ENCODE results near the gene SYNE1.
A peak's percentile ranks its signal among the peaks of the same experiment; 100 is the strongest.
"Not testable (repeated sequence)": the region's sequence is repeated elsewhere in the genome, so short reads cannot be mapped to it uniquely, and the experiment has no call there.

SYNE1 gene

GRCh38 chr6:152637296-152638047 is at the start of gene SYNE1:
TSS of gene SYNE1 (minus strand) at chr6:152637362. CDS start at chr6:152628331, 9,031 bp downstream.
- no peak for DNase-seq

GRCh38 chr6:152685819-152686218 is 48.7 kb upstream of the SYNE1 start:
- no peak for DNase-seq

GRCh38 chr6:152682935-152683334 is 45.8 kb upstream of the SYNE1 start:
- DNase-seq: not testable (repeated sequence)

- DNase-seq: no peak
These were observed 45.0 kb upstream of the SYNE1 start for GRCh38 chr6:152682141-152682540.

GRCh38 chr6:152680879-152681517 is 43.8 kb upstream of the SYNE1 start:
- DNase-seq: no peak

GRCh38 chr6:152680151-152680550 is 43.0 kb upstream of the SYNE1 start:
- DNase-seq: no peak

GRCh38 chr6:152673236-152673635 is 36.1 kb upstream of the SYNE1 start:
- no peak for DNase-seq

GRCh38 chr6:152671171-152671570 is 34.0 kb upstream of the SYNE1 start:
- DNase-seq: no peak

GRCh38 chr6:152669895-152670294 is 32.7 kb upstream of the SYNE1 start:
- DNase-seq: no peak

- DNase-seq: no peak
These were observed 24.6 kb upstream of the SYNE1 start for GRCh38 chr6:152661776-152662175.

- no peak for DNase-seq
These were observed 14.8 kb upstream of the SYNE1 start for GRCh38 chr6:152651986-152652385.

GRCh38 chr6:152648105-152648504 is 10.9 kb upstream of the SYNE1 start:
- no peak for DNase-seq

GRCh38 chr6:152646732-152647131 is 9.6 kb upstream of the SYNE1 start:
- not testable (repeated sequence) for DNase-seq

GRCh38 chr6:152642578-152643375 is 5.6 kb upstream of the SYNE1 start:
- DNase-seq: peak; percentile 49

- no peak for DNase-seq
These were observed 410 bp downstream of the SYNE1 start for GRCh38 chr6:152636609-152637295.

- DNase-seq: no peak
These were observed 1.0 kb downstream of the SYNE1 start for GRCh38 chr6:152636021-152636608.

- no peak for DNase-seq
These were observed 2.4 kb downstream of the SYNE1 start for GRCh38 chr6:152634773-152635172.

GRCh38 chr6:152632121-152632782 is 4.9 kb downstream of the SYNE1 start:
- DNase-seq: no peak

- DNase-seq: no peak
These were observed 5.8 kb downstream of the SYNE1 start for GRCh38 chr6:152631376-152631775.

GRCh38 chr6:152630832-152631231 is 6.3 kb downstream of the SYNE1 start:
- DNase-seq: no peak

GRCh38 chr6:152625213-152625612 is 11.9 kb downstream of the SYNE1 start:
- no peak for DNase-seq

GRCh38 chr6:152614776-152615175 is 22.4 kb downstream of the SYNE1 start:
- not testable (repeated sequence) for DNase-seq

All from RPMI8226 (cell line).